ENCODE data around the gene SLC25A44.
"Not testable (repeated sequence)": the region's sequence is repeated elsewhere in the genome, so short reads cannot be mapped to it uniquely, and the experiment has no call there.

SLC25A44 gene

DNA sequence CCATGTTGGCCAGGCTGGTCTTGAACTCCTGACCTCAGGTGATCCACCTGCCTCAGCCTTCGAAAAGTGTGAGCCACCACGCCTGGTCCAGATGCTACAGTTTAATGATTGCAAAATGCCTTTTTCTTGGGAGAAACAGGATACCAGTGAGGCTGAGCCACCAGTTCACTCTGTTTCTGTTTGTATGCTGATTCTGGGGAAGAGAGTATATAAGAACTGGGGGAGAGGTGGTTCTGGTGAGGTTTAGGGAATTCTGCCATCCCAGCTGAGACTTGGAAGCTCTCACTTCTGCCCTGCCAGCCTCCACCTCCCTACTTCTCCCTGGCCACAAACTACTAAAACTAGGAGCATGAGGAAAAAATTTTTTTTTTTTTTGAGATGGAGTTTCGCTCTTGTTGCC lies 10.8 kb downstream of the SLC25A44 start:
- no peak for DNase-seq (ENCODE audit: low read depth in 3 of 3)

- no peak for DNase-seq (ENCODE audit: low read depth in 3 of 3)
Observed at GRCh38 chr1:156211243-156211642, 17.3 kb downstream of the SLC25A44 start.

GRCh38 chr1:156212130-156212529 lies 18.2 kb downstream of the SLC25A44 start:
- no peak for DNase-seq (ENCODE audit: low read depth in 3 of 3)

DNA sequence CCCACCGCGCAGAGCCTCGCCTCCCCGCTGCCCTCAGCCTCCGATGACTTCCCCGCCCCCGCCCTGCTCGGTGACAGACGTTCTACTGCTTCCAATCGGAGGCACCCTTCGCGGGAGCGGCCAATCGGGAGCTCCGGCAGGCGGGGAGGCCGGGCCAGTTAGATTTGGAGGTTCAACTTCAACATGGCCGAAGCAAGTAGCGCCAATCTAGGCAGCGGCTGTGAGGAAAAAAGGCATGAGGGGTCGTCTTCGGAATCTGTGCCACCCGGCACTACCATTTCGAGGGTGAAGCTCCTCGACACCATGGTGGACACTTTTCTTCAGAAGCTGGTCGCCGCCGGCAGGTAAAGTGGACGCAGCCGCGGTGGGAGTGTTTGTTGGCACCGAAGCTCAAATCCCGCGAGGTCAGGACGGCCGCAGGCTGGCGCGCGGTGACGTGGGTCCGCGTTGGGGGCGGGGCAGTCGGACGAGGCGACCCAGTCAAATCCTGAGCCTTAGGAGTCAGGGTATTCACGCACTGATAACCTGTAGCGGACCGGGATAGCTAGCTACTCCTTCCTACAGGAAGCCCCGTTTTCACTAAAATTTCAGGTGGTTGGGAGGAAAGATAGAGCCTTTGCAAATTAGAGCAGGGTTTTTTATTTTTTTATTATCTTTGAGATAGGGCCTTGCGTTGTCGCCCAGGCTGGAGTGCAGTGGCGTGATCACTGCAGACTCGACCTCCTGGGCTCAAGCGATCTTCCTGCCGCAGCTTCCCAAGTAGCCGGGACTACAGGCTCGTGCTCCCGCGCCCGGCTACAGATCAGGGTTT lies 19.1 kb downstream of the SLC25A44 start, which contains the start of gene PMF1:
Gene PMF1 (plus strand): TSS at position 175 of the 811 bp plus-strand sequence. CDS start 9 bp downstream, at position 184.
- peak; percentile 95 to 97 (median 95) for DNase-seq (ENCODE audit: low read depth in 3 of 3)

GRCh38 chr1:156213644-156213966 lies 19.7 kb downstream of the SLC25A44 start:
- no peak for DNase-seq (ENCODE audit: low read depth in 3 of 3)

DNA sequence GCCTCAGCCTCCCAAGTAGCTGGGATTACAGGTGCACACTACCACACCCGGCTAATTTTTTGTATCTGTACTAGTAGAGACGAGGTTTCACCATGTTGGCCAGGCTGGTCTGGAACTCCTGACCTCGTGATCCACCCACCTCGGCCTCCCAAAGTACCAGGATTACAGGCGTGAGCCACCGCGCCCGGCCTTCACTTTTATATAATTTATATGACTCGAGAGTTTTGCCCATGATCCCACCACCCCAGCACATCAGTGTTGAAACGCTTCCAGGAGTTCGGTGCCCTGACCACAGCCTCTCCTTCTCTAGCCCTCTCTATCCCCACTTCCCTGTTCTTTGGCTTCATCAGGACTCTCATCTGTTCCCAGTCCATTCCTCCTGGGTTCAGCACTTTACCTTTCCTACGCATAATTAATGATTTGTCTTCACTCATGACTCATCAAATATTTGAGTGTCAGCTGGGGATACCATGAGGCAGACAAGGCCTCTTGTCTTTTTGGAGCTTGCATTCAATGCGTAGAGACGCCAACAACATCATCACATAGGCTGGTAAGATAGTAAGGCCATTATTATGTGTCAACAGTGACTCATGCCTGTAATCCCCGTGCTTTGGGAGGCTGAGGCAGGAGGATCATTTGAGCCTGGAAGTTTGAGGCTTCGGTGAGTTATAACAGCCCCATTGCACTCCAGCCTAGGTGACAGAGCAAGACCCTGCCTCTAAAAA lies 20.3 kb downstream of the SLC25A44 start:
- DNase-seq (ENCODE audit: low read depth in 3 of 3) = no peak

GRCh38 chr1:156216361-156217086 lies 22.6 kb downstream of the SLC25A44 start:
- DNase-seq (ENCODE audit: low read depth in 3 of 3) = not testable (repeated sequence)

DNA sequence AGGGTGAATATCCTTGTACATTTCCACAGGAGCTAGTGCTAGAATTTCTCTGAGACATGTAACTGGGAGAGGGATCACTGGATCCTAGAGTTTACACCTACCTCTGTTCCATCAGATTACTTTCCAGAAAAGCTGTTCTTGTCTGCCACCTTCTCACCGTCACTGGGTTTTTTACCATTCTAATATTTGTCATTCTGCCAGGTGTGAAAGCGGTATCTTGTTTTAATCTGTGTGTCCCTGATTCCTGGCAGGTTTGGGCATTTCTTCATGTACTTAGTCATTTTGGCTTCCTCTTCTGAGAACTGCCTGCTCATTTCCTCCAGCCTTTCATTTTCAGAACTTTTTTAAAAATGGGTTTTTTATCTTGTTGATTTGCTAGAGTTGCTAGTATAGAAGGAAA lies 24.0 kb downstream of the SLC25A44 start:
- DNase-seq (ENCODE audit: low read depth in 3 of 3) = no peak

DNA sequence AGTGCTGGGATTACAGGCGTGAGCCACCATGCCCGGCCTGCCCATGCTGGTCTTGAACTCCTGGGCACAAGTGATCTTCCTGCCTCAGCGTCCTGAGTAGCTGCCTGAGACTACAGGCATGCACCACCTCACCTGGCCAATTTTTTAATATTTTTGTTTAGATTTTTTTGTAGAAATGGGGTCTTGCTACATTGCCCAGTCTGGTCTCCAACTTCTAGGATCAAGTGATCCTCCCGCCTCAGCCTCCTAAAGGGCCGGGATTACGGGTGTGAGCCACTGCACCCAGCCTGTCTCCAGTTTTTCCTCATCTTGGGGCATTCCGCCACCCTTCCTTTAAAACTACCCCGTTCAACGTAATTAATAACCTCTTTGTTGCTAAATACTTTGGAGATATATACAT lies 26.3 kb downstream of the SLC25A44 start:
- DNase-seq (ENCODE audit: low read depth in 3 of 3) = no peak

- no peak for DNase-seq (ENCODE audit: low read depth in 3 of 3)
Observed at GRCh38 chr1:156221986-156222692, 28.2 kb downstream of the SLC25A44 start.

DNA sequence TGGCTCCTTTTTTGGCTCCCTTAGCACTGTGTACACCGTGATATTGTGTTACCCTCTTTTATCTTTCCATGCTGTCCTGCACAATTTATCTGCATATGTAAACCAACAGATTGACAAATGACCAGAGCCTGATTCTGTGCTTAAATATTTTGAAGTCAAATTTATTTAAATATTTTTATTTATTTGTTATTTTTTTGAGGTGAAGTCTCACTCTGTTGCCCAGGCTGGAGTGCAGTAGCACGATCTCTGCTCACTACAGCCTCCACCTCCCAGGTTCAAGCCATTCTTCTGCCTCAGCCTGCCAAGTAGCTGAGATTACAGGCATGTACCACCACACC lies 31.7 kb downstream of the SLC25A44 start:
- DNase-seq (ENCODE audit: low read depth in 3 of 3) = no peak

GRCh38 chr1:156226116-156226538 lies 32.2 kb downstream of the SLC25A44 start:
- no peak for DNase-seq (ENCODE audit: low read depth in 3 of 3)

DNA sequence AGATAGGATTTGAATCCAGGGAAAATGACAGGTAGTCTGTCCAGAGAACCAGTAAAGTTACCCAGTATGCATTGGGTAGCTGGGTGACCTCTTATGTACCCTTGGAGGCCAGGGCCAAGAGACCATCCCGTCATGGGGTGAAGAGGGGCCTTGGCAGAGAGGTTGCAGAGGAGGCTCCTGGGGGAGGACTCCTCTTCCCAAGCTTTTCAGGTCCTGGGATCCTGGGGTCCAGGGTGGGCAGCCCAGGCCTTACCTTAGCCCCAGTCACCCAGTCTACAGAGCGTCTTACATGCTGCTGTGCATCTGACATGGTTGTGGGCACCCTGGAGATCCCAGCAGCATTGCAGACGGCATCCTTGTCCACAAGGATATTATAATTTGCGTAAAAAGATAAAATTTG lies 32.9 kb downstream of the SLC25A44 start:
- DNase-seq (ENCODE audit: low read depth in 3 of 3) = no peak

- no peak for DNase-seq (ENCODE audit: low read depth in 3 of 3)
Observed at GRCh38 chr1:156228501-156228900, 34.6 kb downstream of the SLC25A44 start.

DNA sequence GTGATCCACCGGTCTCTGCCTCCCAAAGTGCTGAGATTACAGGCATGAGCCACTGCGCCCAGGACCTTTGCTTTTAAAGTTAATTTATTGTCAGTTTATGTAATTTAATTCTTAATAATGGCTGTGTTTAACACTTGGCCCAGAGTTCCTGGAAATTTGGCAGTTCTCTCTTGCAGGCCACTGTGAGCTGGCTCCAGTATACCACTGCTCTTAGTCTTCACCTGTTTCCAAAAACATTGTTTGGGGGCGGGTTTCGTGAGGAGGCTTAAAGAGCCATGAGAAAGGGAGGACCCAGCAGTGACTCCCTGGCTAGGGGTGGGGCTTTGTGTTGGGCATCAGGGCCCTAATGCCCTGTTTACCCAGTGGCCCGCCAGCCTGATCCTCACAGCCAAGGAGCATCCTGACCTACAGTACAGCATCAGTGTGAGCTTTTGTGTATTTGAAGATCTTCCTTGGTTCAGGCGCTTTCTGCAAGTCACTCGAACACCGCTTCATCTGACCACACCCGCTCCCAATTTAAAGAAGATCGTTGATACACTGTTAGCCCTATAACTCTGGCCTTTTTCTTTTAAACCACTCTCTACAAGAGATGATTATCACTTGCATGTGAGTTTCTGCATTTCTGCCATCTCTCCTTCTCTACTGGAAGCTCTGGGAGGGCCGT lies 36.0 kb downstream of the SLC25A44 start:
- no peak for DNase-seq (ENCODE audit: low read depth in 3 of 3)

DNA sequence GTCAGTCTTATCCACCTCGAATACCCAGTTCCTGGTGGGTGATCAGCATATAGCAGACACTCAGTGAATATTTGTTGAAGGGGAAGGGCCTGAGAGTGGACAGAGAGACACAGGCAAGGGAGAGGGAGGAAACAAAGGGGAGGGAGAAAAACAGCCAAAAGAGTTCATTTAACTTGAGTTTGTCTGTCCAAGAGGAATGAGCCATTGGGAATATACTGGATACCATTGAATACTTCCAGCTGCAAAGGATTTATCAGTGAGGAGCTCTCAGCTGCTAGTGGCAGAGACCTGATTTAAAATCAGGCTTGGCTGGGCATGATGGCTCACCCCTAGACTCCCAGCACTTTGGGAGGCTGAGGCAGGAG lies 36.6 kb downstream of the SLC25A44 start:
- no peak for DNase-seq (ENCODE audit: low read depth in 3 of 3)

GRCh38 chr1:156232201-156232894 lies 38.4 kb downstream of the SLC25A44 start:
- no peak for DNase-seq (ENCODE audit: low read depth in 3 of 3)

GRCh38 chr1:156233426-156234127 lies 39.7 kb downstream of the SLC25A44 start:
- DNase-seq (ENCODE audit: low read depth in 3 of 3) = no peak

GRCh38 chr1:156236164-156236563 lies 42.3 kb downstream of the SLC25A44 start:
- no peak for DNase-seq (ENCODE audit: low read depth in 3 of 3)

- no peak for DNase-seq (ENCODE audit: low read depth in 3 of 3)
Observed at GRCh38 chr1:156238248-156238647, 44.3 kb downstream of the SLC25A44 start.

Measured in stimulated activated CD4-positive, alpha-beta T cell treated with anti-CD3 and anti-CD28 coated beads, TNF-alpha, amount 100 ng/mL, for 48 hours (primary cell).